ENCODE data around the gene CFLAR. TPM values are rescaled to one million over a fixed set of nuclear protein-coding genes. Genes with fewer than 3 reads are reported as not detected.

CFLAR gene
- polyA plus RNA-seq, 1 donor from 2014 or later = 1.6 TPM

DNA sequence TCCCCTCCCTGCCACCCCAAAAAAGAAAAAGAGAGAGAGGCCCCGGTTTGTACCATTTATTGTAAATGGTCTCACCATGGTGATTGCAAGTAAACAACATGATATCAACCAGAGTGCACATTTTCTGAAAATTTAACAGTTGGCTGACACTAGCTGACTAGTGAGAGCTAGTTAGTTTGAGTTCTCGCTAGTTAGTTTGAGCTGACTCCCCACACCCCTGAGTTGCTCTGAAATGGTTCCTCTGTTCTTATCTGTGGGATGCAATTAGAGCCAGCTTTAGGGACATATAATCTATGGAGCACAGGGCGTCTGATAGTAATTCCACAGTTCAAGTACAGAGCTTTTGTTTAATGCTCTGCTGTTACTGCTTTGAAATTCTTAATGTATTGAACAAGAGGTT is 80.0 kb downstream of the CFLAR start:
- Histone ChIP-seq H3K4me3 (ENCODE audit: low read length) (no peak overlapping the region), H3F3A (ENCODE audit: insufficient read depth, low read length, poor library complexity, severe bottlenecking) (no peaks in the 10 kb centered on the region), H2AFZ (ENCODE audit: low read depth, low read length) (no peak overlapping the region), H3K79me2 (replicated peaks; ENCODE audit: insufficient read depth, low read length) (no peaks in the 10 kb centered on the region), H3K4me2 (ENCODE audit: low read length) (no peak overlapping the region), H4K20me1 (ENCODE audit: insufficient read depth) (no peaks in the 10 kb centered on the region), H3K27ac (ENCODE audit: low read length) (no peak overlapping the region), H3K36me3 (ENCODE audit: insufficient read depth, low read length) (no peaks in the 10 kb centered on the region), H3K9me2 (ENCODE audit: insufficient read depth, low read length) (no peaks in the 10 kb centered on the region), H3K9ac (ENCODE audit: low read length) (no peak overlapping the region), H3K9me3 (ENCODE audit: low read length) (no peaks in the 10 kb centered on the region), H3K27me3 (ENCODE audit: insufficient read depth, low read depth, low read length) (no peaks in the 10 kb centered on the region)
- TF ChIP-seq CTCF (IDR thresholded peaks at IDR 0.05; ENCODE audit: poor library complexity, severe bottlenecking) (no peak), POLR2AphosphoS5 (IDR thresholded peaks at IDR 0.05) (no peak), EZH2 (IDR thresholded peaks at IDR 0.05; ENCODE audit: borderline replicate concordance, insufficient read depth, low read length, poor library complexity, severe bottlenecking) (no peak), RAD21 (conservative IDR thresholded peaks at IDR 0.05) (no peak), REST (IDR thresholded peaks at IDR 0.05; ENCODE audit: borderline replicate concordance) (no peak), SMC3 (conservative IDR thresholded peaks at IDR 0.05; ENCODE audit: poor library complexity) (no peak), EP300 (conservative IDR thresholded peaks at IDR 0.05; ENCODE audit: poor library complexity, severe bottlenecking) (no peak), TAF1 (IDR thresholded peaks at IDR 0.05; ENCODE audit: low read depth) (no peak), MXI1 (conservative IDR thresholded peaks at IDR 0.05; ENCODE audit: poor library complexity, severe bottlenecking) (no peak)

DNA sequence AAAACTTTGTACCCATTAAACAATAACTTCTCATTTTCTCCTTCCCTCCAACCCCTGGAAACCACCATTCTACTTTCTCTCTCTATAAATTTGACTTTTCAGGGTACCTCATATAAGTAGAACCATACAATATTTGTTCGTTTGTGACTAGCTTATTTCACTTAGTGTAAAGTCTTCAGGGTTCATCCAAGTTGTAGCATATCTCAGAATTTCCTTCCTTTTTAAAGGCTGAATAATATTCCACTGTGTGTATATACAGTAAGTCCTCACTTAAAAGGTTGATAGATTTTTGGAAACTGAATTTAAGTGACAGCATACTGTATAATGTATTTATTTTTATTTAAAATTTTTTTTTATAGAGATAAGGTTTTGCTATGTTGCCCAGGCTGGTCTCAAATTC is 80.8 kb downstream of the CFLAR start:
- Histone ChIP-seq H3K4me2 (ENCODE audit: low read length) (no peak overlapping the region), H3K79me2 (replicated peaks; ENCODE audit: insufficient read depth, low read length) (no peaks in the 10 kb centered on the region), H3K27ac (ENCODE audit: low read length) (no peak overlapping the region), H3F3A (ENCODE audit: insufficient read depth, low read length, poor library complexity, severe bottlenecking) (no peaks in the 10 kb centered on the region), H4K20me1 (ENCODE audit: insufficient read depth) (no peaks in the 10 kb centered on the region), H3K4me3 (ENCODE audit: low read length) (no peak overlapping the region), H2AFZ (ENCODE audit: low read depth, low read length) (no peak overlapping the region), H3K9me3 (ENCODE audit: low read length) (no peaks in the 10 kb centered on the region), H3K27me3 (ENCODE audit: insufficient read depth, low read depth, low read length) (no peaks in the 10 kb centered on the region), H3K9ac (ENCODE audit: low read length) (no peak overlapping the region), H3K36me3 (ENCODE audit: insufficient read depth, low read length) (no peaks in the 10 kb centered on the region), H3K9me2 (ENCODE audit: insufficient read depth, low read length) (no peaks in the 10 kb centered on the region)
- TF ChIP-seq MXI1 (conservative IDR thresholded peaks at IDR 0.05; ENCODE audit: poor library complexity, severe bottlenecking) = no peak
- no peak for TF ChIP-seq REST (IDR thresholded peaks at IDR 0.05; ENCODE audit: borderline replicate concordance)
- no peak for TF ChIP-seq TAF1 (IDR thresholded peaks at IDR 0.05; ENCODE audit: low read depth)
- TF ChIP-seq POLR2AphosphoS5 (IDR thresholded peaks at IDR 0.05) = no peak
- TF ChIP-seq EP300 (conservative IDR thresholded peaks at IDR 0.05; ENCODE audit: poor library complexity, severe bottlenecking) = no peak
- TF ChIP-seq CTCF (IDR thresholded peaks at IDR 0.05; ENCODE audit: poor library complexity, severe bottlenecking) = no peak
- no peak for TF ChIP-seq EZH2 (IDR thresholded peaks at IDR 0.05; ENCODE audit: borderline replicate concordance, insufficient read depth, low read length, poor library complexity, severe bottlenecking)
- TF ChIP-seq RAD21 (conservative IDR thresholded peaks at IDR 0.05) = no peak
- TF ChIP-seq SMC3 (conservative IDR thresholded peaks at IDR 0.05; ENCODE audit: poor library complexity) = no peak

Data from neural cell (in vitro differentiated cells).